ENCODE results near the gene IL10RA.

IL10RA gene

DNA sequence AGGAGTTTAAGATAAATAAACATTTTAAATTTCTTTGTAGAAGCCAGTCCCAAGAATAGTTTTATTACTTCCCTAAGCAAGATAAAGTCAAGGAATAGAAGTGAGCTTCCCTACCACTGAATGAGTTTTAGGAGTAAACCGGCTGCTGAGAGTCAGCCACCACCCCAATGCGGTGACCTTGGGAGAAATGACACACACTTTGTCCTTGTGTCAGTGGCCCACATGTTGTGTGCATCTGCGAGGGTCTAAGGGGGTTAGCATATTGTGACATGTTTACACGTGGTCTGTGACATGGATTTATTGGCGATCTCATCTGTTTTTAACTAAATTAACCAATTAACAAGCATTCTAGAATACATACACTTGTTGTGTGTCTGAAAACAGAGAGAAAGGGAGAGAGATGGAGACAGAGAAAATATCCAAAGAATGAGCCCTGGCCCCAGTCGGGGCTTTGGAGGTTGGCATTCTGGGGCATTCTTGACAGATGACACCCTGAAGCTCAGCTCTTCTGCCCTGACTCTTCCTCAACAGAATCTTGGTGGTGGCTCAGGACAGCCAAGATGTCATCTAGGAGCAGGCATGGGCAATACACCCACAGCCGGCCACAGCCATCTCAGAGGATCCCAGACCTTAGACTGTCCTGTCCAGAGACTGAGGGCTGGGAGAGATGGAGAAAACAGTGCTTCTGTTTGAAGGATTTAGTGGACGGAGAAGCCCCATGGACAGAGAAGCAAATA lies 60.9 kb downstream of the IL10RA start:
- DNase-seq (ENCODE audit: low spot score): no peak

DNA sequence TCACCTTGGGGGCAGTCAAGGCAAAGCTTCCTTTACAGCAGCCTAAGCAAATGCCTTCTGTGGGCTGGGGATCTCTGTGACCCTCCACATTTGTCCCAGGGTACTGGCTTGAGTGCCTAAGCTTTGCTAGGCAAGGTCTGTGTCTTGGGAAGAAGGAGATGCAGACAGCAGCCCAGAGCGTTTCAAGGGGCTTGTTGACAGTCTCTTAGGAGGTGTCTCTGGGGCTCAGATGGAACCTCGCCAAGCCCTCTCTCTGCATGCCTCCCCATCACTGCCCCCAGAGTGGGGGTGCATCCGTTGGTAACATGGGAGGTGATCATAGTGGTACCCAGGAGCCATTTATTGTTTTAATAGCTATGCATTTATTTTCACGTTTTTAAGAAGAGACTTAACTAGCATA lies 61.6 kb downstream of the IL10RA start:
- no peak for DNase-seq (ENCODE audit: low spot score)

DNA sequence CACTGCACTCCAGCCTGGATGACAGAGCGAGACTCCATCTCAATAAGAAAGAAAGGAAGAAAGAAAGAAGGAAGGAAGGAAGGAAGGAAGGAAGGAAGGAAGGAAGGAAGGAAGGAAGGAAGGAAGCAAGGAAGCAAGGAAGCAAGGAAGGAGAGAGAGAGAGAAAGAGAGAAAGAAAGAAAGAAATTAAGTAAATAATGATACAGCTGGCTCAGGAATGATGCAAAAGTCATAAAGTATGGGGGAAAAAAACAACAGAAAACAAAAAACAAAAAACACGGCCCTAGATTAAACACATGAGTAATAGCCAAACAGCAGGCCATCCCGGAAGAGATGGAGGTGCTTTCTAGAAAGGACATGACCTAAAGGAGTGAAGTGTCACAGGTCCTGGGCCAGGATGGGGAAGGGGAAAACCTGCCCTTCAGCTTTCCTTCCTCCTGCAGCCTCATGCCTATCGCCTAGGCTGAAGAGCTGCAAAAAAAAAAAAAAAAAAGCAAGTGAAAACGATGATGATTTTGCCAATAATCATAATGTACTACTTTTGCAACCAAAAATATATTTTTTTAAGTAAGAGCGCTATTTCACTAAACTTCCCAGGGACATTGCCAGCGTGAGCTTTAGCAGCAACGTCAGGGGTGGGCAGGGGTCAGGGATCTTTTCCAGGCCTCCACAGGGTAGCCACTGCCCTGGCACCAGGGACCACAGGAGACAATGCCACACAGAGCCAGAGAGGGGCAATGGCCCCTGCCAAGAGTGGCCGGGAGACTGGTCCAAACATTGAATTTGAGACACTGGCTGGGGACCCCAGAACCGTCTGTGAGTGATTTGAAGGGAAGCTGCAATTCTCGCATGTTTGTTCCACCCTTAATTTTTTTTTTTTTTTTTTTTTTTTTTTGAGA lies 62.5 kb downstream of the IL10RA start:
- DNase-seq (ENCODE audit: low spot score): no peak

DNA sequence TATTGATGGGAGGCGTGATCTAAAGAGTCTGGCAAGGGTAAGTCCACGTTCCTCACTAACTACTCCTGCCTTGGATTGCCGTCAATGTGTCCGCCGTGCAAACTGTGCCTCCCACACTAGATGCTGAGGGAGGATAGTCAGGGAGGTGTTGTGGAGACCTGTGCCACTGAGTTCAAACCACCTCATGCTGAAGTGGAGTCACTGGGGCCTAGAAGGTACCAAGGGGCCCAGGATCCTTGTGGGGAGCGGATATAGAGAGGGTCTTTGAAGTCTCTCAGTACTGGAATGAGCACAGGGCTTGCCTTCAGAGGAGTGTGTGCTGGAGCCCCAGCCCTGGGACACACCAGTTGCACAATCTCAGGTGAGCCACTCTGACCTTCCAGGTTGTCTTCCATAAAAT lies 63.6 kb downstream of the IL10RA start:
- DNase-seq (ENCODE audit: low spot score): no peak

DNA sequence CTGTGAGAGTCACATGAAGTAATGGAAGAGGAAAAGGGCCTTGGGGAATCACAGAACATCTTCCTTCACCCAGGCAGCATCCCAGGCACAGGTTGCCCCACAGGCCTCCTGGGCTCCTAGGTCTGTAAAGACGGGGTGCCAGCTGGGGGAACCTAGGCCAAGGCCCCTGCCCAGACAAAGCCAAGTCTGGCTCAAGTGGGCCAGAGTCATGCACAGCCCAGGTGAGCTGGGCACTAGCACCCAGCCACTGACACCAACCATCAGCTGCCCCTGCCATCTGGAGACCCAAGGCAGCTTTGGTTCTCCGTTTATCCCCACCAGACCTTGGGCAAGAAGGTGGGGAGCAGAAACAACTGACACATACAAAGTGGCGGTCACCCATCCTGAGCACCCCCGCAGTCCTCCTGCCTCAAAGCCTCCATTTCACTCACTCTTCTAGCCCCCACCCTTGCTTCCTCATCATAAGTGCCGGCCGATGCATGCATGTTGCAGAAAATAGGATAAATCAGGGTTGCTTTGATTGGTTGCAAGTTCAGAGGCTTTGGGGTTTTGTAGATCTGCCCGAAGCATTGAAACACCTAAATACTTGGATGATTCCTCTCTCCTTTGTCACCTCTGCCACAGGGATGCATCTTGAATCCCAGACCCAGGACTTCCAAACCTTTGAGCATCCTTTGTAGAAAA lies 64.2 kb downstream of the IL10RA start:
- no peak for DNase-seq (ENCODE audit: low spot score)

All from HuH-7.5 (cell line).